ENCODE results near the gene EEPD1.

- no peak for TF ChIP-seq CTCF (IDR thresholded peaks at IDR 0.05)
- no peak for TF ChIP-seq REST (IDR thresholded peaks at IDR 0.05; ENCODE audit: insufficient read depth in 1 of 2, low read depth in 2 of 2, low read length in 1 of 2)
- TF ChIP-seq TCF7L2 (IDR thresholded peaks at IDR 0.05; ENCODE audit: low read depth, low read length) = no peak
- TF ChIP-seq POLR2AphosphoS5 (IDR thresholded peaks at IDR 0.05; ENCODE audit: low read depth, low read length) = no peak
- TF ChIP-seq SIN3A (IDR thresholded peaks at IDR 0.05; ENCODE audit: borderline replicate concordance, insufficient read depth, low read depth, low read length) = no peak
Observed at GRCh38 chr7:36130236-36130945, 22.7 kb upstream of the EEPD1 start.

Data from Panc1 (cell line).